HG02678 (cell line): ENCODE measurements around the gene DLGAP1.
"Not testable (repeated sequence)": the region's sequence is repeated elsewhere in the genome, so short reads cannot be mapped to it uniquely, and the experiment has no call there.

Source experiments
- ATAC-seq: cut with Tn5 transposase; IDR thresholded peaks from one replicate; pipeline ENCODE4 v1.9.1; 2021; ENCODE audit warnings: mild to moderate bottlenecking, moderate library complexity; ENCODE audit not compliant: unreplicated experiment

The DLGAP1 gene

GRCh38 chr18:3619746-3620145, 835.4 kb downstream of the DLGAP1 start:
- no peak for ATAC-seq

GRCh38 chr18:3619222-3619621, 835.9 kb downstream of the DLGAP1 start:
- no peak for ATAC-seq

- no peak for ATAC-seq
These were observed 838.4 kb downstream of the DLGAP1 start for GRCh38 chr18:3616744-3617143.

GRCh38 chr18:3616142-3616541, 839.0 kb downstream of the DLGAP1 start:
- ATAC-seq: no peak

GRCh38 chr18:3615374-3615985, 839.6 kb downstream of the DLGAP1 start:
- ATAC-seq: no peak

- no peak for ATAC-seq
These were observed 842.8 kb downstream of the DLGAP1 start for GRCh38 chr18:3612315-3612714.

- ATAC-seq: no peak
These were observed 843.6 kb downstream of the DLGAP1 start for GRCh38 chr18:3611313-3612090.

GRCh38 chr18:3610813-3611212, 844.3 kb downstream of the DLGAP1 start:
- no peak for ATAC-seq

- ATAC-seq: no peak
These were observed 844.9 kb downstream of the DLGAP1 start for GRCh38 chr18:3610188-3610708.

GRCh38 chr18:3608488-3608887, 846.6 kb downstream of the DLGAP1 start:
- ATAC-seq: no peak

GRCh38 chr18:3608099-3608453, 847.0 kb downstream of the DLGAP1 start:
- ATAC-seq: not testable (repeated sequence)

GRCh38 chr18:3607309-3608098, 847.6 kb downstream of the DLGAP1 start:
- no peak for ATAC-seq

- ATAC-seq: not testable (repeated sequence)
These were observed 848.2 kb downstream of the DLGAP1 start for GRCh38 chr18:3606863-3607262.

- no peak for ATAC-seq
These were observed 849.1 kb downstream of the DLGAP1 start for GRCh38 chr18:3605954-3606443.

GRCh38 chr18:3605486-3605952, 849.6 kb downstream of the DLGAP1 start:
- no peak for ATAC-seq

GRCh38 chr18:3604498-3605408, 850.4 kb downstream of the DLGAP1 start:
- peak; percentile 90 for ATAC-seq

GRCh38 chr18:3604235-3604497, 850.9 kb downstream of the DLGAP1 start:
- no peak for ATAC-seq

- no peak for ATAC-seq
These were observed 851.5 kb downstream of the DLGAP1 start for GRCh38 chr18:3603421-3604234.

GRCh38 chr18:3601106-3601755, 853.9 kb downstream of the DLGAP1 start:
- ATAC-seq: not testable (repeated sequence)
